HT1080 (cell line): ENCODE measurements around the gene ILF3. TPM values are rescaled to one million over a fixed set of nuclear protein-coding genes. Genes with fewer than 3 reads are reported as not detected.
"Not testable (repeated sequence)": the region's sequence is repeated elsewhere in the genome, so short reads cannot be mapped to it uniquely, and the experiment has no call there.

Source experiments
- DNase-seq: peaks from one replicate; pipeline ENCODE4 v3.0.0-alpha.2; 2015; ENCODE audit warnings: low read depth
- total RNA-seq: library from RNA; depleted of rRNA; stranded (reverse); fragments of >200 nt; shearing (Covaris generic); gene quantifications from 2 replicates; pipeline ENCODE4 v1.2.3, GENCODE V29; 2014

Gene ILF3
- total RNA-seq, 1 experiment from 2014 or later: 184 TPM

DNA sequence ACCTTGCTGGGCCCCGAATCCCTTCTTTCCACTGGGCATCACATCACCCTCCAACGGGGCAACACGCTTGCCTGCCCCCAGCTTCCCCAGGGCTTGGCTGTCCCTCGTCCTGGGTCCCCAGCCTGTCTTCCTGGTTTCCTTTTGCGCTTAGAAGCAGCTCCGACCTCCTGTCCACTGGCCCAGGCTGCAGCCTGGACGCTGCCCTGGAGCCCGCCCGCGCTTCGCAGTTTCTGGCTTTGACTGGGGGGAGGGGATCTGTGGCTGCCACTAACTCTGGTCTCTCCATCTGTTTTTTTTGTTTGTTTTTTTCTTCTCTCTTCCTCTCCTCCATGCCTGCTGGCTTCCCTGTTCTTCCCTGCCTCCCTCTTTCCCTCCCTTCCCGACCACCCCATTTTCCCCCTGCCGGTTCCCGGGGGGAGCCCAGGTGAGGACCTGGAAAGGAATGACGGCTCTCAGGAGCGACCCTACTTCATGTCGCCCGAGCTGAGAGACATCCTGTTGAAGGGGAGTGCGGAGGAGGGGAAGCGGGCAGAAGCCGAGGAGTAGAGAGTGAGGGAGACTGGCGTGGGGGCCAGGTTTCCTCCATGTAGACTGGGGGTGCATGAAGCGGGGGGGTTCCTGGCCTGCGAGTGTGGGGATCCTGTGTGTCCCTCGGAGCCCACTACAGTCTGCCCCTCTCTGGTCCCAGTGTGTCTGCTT is 11.5 kb upstream of the ILF3 start:
- no peak for DNase-seq

DNA sequence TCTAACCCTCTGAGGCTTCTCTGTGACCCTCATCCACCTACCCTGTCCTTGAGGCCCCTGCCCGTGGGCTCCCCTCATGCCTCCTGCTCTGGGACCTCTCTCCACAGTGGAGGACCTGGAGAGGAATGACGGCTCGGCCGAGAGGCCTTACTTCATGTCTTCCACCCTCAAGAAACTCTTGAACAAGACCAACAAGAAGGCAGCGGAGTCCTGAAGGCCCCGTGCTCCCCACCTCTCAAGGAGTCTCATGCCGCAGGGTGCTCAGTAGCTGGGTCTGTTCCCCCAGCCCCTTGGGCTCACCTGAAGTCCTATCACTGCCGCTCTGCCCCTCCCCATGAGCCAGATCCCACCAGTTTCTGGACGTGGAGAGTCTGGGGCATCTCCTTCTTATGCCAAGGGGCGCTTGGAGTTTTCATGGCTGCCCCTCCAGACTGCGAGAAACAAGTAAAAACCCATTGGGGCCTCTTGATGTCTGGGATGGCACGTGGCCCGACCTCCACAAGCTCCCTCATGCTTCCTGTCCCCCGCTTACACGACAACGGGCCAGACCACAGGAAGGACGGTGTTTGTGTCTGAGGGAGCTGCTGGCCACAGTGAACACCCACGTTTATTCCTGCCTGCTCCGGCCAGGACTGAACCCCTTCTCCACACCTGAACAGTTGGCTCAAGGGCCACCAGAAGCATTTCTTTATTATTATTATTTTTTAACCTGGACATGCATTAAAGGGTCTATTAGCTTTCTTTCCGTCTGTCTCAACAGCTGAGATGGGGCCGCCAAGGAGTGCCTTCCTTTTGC is 10.8 kb upstream of the ILF3 start:
- DNase-seq: no peak

DNA sequence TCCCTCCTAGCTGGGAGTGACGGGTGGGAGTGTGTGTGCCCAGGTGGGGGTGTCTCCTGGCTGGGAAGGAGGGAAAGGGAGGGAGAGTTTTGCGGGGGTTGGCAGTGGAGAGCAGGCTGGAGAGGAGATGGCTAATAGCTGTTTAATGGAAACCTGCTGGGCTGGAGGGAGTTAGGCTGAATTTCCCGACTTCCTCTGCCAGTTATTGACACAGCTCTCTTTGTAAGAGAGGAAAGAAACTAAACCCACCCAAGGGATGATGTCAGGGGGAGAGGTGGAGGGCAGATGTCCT is 10.2 kb upstream of the ILF3 start:
- no peak for DNase-seq

DNA sequence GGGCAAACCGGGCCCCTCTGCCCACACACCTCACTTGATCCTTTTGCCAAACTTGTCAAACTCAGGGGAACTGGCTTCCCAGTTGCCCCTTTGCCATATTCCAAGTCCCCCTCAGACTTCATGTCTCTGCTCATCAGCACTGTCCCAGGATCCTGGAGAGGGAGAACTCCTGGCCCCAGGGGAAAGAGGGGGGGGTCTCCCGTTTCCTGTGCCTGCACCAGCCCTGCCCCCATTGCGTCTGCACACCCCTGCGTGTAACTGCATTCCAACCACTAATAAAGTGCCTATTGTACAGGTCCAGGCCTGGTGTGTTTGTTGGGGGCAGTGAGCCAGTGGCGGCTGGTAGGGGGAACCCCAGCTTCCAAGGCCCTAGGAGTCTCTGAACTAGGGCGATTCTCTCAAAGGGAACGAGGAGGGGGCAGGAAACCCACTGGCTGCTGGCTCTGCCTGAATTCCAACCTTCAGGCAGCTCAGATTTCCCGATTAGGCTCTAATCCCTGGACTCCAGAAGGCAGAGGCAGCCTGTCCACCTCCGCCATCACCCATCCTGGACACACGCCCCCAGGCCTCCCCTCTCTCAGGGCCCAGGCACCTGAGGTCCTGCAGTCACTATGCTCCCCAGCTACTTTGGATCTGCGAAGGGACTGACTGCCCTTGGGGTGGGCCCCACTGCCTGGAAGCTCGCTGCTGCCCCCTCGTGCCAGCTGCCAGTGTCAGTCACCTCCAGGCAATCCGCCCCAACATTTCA is 9.7 kb upstream of the ILF3 start:
- peak; percentile 76 for DNase-seq

DNA sequence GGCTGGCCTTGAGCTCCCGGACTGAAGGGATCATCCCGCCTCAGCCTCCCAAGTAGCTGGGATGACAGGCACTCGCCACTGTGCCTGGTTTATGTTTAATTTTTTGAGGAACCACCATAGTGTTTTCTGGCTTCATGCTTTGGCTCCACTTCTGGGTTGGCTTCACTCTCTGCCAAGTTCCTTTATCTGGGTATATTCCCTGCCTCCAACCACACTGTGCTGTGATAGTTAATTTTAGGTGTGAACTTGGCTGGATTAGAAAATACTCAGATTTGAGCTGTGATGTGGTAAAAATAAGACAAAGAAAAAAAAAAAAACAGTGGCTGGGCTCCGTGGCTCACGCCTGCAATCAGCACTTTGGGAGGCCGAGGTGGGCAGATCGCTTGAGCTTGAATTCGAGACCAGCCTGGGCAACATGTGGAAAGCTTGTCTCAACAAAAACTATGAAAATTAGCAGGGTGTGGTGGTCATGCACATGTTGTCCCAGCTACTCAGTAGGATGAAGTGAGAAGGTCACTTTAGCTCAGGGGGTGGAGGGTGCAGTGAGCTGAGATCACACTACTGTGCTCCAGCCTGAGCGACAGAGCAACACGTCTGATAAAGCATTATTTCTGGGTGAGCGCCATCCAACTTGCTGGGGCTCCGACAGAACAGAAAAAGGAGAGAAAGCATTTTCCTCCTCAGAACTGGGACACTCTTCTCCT is 7.5 kb upstream of the ILF3 start:
- no peak for DNase-seq

DNA sequence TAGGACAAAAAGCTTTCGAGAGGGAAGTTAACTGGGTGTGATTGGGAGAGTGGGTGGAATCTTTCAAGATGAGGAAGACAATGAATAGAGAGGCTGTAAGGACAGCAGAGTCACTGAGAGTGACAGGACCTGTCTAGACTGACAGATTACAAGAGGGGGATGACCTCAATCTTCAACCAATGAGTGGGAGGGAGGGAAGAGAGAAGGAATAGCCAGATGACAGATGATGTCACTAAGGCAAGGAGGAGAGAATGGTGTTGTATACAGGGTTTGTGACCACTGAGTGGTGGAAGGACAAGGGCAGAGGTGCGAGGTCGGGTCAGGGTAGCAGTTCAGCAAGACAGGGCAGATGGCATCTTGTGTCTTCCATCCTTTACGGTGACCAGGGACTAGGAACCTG is 5.8 kb upstream of the ILF3 start:
- DNase-seq: no peak

DNA sequence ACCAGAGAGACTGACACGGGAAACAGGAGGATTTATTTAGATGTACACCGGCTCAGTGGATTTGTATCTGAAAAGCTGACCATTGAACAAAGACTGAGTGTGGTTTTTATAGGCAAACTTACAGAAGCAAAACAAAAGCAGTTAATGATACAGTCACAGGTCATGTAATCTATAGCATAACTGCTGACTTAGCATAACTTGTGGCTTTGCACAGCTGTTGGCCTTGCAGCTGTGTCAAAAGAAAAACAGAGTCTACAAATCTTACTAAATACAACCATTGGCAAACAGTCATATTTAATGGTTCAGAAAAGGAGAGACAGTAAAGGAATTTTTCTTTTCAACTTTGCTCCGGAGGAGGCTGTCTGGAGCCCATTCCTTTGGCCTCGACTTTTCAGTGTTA is 2.3 kb upstream of the ILF3 start:
- DNase-seq: no peak

DNA sequence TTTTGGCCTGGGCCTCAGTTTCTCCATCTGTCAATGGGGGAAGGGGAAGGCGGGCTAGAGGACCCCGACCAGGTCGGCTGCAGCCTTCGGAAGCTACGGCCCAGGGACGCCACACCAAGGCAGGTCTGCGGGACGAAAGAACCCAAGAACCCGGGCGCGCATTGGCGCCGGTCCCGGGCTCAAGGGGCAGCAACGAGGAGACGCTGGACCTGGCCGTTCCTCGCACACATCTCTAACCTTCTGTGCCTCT is 739 bp upstream of the ILF3 start:
- DNase-seq: no peak

DNA sequence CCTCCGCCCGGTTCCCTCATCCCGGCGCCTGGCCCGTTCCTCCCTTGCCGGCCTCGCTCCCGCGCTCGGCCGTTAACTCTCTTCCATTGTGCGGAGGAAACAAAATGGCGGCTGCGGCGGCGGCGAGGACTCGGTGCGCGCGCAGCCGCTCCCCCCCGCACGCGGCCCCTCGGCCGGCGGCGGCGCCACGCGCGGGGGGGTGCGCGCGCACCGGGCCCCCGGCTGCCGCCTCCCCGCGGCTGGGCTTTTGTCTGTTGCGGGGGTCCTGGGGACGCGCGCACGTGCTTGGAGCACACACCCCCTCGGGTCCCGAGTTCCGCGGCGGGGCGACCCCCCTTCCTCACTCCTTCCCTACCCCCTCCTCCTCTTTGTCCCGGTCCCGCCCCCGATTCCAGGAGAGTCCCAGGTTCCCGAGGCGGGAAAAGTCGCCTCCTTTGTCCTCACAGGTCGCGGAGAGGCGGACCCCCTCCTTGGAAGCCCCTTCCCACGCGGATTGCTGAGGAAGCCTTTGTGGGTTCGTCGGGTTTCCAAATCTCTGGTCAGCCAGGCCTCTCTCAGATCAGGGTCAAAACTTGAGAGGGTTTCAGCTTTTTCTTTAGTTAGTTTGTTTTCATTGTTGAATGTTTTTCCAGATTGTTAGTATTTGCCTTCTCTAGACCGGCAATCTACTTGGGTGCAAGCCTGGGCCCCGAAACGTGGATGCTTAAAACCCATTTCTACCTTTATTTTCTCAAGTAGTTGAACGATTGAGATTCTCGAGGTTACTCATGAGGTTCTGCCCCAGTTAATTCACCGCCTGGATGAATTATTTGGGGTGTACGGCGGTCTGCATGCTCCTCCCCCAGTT is 687 bp downstream of the ILF3 start:
- DNase-seq: peak; percentile 21

DNA sequence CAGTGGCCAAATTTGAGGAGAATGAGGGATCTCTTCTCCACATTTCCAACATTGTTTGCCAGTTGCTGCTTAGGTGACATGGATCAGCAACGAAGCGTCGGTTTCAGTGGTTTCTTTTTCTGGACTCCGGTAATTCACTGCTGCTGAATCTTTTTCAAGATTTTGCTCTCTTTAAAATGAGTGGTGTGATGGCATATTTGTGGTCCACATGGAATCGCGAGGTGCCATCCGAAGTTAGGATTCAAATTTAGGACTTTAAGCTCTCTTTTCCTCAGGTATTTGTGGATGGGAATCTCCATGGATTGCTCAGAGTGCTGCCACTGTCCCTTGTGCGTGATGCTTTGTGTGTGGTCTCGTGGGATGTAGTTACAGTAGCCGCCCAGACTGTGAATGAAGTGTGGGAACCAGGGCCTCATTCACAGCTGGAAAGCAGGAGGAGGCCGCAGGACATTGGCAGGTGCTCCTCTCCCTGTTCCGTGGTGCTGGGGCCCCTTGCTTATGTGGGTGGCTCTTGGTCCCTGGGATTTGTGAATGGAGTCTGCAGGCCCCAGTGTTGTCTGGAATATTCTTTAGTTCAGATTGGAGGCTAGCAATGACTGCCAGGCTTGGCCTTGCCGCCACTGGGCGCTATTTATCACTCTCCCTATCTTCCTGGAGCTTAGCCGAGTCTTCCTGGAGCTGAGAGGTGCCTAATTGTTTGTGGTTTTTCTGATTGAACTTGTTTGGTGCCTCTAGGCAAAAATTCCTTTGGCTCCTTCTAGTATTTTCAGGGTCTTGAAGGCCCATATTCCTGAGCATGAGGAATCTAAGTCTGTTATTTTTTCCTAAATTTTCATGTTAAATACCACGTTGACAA is 1.5 kb downstream of the ILF3 start:
- DNase-seq: peak; percentile 44

DNA sequence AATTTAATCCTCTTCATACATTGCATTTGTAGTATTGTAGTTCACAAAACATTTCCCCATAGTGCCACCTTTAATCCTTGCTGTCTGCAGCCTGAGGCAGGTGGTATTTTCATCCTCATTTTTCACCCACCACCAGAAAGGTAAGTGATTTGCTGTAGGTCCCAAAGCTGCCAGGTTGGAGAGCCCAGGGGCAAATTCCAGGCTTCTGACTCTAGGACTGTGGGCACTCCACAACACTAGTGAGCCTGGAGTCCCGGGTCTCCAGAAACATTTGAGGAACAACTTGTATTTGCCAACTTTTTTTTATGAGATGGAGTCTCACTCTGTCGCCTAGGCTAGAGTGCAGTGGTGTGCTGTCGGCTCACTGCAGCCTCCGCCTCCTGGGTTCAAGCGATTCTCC is 6.2 kb downstream of the ILF3 start:
- DNase-seq: no peak

DNA sequence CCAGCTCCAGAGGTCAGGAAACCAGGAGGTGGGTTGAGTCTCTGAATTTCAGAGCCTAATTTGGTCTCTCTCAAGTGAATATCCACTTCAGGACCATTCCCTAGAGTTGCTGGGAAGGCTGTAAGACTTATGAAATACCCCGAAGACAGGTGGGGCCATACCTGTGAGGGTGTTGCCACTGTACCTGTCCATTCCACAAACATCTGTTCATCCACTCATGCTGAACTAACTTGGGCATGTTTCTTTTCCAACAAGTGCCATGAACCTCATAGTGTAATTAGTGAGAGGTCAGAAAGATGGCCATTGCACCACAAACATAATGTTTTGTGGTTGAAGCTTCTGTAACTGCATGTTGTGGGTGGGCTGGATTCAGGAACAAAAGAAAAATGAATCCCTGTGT is 7.8 kb downstream of the ILF3 start:
- no peak for DNase-seq

DNA sequence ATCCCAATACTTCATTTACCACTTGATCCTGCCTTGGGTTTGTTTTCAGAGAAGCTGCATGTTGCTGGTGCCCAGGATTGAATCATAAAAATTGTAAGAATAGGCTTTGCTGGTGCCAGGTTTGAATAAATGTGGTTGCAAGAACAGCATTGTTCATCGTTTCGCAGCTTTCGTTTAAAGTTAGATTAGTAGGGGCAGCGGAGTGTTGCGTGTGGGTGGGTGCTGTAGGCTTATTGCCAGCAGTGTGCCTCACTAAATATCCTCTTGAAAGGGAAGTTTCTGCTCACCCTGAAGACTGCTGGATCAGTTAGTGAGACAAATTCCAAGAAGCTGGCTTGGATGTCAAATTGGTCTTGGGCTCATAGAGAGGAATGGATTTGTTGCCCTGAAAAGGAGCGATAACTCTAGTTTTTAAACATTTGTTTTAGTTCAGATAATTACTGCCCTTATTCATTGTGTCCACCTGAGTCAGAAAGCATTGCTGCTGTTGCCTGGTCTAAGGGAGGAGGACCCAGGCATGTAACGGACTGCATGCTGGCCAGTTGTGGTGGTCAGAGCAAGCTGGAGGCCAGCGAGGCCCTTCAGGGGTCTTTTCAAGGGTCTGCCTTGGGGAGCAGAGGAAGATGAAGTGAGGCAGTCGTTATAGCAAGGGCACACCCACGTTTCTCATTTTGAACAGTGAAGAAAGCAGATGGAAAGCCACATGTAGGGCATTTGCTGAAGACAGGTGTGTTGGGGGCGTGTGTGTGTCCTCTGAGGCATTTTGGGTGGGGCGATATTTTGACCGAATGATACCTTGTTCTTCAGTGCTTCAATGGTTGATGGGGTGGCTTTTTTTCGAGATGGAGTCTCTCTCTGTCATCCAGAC is 8.5 kb downstream of the ILF3 start:
- DNase-seq: no peak

DNA sequence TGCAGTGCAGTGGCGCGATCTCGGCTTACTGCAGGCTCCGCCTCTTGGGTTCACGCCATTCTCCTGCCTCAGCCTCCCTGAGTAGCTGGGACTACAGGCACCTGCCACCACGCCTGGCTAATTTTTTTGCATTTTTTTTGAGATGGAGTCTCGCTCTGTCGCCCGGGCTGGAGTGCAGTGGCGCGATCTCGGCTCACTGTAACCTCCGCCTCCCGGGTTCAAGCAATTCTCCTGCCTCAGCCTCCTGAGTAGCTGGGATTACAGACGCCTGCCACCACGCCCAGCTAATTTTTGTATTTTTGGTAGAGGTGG is 9.1 kb downstream of the ILF3 start:
- not testable (repeated sequence) for DNase-seq

DNA sequence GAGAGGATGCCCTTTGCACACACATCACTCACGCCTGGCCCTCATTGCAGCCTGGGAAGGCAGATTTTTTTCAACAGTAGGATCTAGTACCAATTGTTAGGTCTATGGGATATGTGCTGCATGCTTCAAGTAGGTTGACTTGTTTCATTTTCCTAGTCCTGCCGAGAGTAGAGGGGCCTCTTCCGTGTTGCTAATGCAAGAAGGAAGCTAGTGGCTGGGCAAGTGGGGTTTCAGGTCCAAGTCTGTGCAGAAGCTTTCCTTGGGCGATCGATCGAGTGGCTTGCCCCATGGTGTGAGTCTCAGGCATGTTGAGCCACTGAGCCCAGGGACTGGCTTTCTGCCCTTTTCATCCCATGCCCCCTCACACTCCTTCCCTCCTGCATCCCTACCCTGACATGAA is 13.7 kb downstream of the ILF3 start:
- no peak for DNase-seq

DNA sequence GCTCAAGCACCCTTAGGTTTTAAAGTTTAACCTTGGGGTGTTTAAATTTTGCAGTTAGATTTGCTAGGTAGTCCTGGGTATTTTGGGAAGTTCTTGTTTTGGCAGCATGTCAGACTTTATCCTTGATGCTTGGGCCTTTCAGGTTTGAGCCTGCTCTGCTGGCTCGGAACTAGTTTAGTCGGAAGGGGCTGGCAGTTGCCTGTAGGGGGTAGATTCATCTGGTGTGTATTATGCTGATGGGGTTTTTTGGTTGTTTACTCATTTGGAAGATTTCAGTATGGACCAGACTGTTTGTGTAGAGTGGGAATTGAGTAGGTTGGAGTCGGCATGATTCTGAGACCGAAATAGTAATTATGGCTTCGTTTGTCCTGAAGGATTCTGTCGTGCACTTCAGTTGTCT is 15.1 kb downstream of the ILF3 start:
- DNase-seq: no peak

DNA sequence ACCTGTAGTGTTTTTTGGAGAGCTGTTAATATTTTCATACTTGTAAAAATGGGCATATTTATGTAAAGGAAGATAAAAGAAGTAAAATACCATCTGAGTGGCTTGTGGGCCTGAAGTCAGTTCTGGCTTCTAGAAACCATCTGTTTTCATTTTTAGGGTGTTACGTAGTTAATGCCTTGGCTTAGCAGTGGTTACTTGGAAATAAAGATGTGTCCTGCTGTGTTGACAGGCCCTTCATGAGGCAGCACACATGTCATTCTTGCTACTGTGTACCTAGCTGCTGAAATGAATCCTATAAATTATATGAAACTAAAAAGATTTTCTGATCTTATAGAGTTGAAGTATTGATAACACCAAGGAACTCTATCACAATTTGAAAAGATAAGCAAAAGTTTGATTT is 16.0 kb downstream of the ILF3 start:
- DNase-seq: no peak

DNA sequence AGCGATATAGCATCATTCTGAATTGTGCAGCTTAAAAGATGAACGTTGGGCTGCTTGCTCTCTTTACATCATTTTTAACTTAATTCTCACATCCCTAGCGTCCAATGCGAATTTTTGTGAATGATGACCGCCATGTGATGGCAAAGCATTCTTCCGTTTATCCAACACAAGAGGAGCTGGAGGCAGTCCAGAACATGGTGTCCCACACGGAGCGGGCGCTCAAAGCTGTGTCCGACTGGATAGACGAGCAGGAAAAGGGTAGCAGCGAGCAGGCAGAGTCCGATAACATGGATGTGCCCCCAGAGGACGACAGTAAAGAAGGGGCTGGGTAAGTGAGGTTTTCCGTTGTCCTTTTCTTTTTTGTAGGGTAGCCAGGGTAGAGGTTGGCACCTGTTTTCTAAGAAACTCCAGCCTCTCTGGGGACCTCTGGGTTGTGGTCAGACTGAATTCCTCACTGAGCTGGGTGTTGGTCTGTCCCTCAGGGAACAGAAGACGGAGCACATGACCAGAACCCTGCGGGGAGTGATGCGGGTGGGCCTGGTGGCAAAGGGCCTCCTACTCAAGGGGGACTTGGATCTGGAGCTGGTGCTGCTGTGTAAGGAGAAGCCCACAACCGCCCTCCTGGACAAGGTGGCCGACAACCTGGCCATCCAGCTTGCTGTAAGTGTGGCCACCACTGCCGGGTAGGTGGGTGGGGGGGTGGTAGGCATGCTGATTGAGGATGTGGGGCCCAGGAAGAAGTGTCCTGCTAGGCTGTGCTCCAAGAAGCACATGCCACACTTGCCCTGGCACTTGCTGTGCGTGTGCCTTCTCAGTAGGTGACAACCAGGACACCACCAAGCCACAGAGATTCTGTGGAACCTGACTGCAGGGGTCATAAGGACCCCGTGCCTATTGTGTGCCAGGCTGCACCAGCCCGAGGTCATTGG is 17.0 kb downstream of the ILF3 start:
- DNase-seq: no peak
